GM19025 (cell line): Measurements from ENCODE around the gene IL17REL.
A peak's percentile ranks its signal among the peaks of the same experiment; 100 is the strongest.

Source experiments
- ATAC-seq: cut with Tn5 transposase; IDR thresholded peaks from one replicate; pipeline ENCODE4 v1.9.1; 2021; ENCODE audit warnings: mild to moderate bottlenecking, low read depth, moderate library complexity; ENCODE audit not compliant: unreplicated experiment

The IL17REL gene

DNA sequence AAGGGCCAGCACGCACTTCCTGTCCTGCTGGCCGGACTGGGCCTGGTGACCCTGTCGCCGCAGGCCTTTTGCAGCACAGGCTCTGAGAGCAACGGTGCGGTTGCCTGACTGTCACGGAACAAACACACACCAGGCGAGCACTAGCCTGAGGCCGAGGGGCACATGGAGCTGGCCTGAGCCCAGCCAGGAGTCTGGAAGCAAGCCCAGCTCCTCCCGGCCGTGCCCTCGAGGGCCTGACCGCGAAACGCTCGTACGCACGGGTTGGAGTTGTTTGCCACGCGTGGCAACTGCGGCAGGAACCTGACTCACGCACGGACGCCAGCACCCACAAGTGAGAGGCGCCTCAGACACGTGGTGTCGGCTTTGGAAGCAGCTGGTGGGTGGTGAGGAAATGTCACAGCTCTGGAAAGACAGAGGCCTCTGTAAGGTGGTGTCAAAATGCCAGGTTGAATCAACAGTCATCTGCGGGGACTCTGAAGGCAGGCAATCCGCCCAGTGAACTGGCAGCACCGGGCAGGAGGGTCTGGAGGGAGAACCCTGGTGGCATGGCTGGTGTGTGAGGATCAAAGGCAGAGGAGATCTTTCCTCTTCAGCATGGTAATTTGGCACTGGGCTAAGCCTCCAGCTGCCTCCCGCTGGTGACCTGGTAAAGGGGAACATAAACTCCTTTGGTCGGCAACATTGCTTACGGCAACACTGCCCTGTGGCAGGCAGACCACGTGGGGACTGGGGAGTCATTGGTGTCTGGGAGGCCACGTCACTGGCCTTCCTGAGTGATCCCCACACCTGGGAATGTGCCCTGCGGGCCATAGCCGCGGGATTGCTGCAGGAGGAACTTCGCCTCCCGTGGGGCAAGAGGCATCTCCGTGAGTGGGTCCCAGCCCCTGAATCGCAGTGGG lies 15.3 kb upstream of the IL17REL start:
- ATAC-seq = no peak

DNA sequence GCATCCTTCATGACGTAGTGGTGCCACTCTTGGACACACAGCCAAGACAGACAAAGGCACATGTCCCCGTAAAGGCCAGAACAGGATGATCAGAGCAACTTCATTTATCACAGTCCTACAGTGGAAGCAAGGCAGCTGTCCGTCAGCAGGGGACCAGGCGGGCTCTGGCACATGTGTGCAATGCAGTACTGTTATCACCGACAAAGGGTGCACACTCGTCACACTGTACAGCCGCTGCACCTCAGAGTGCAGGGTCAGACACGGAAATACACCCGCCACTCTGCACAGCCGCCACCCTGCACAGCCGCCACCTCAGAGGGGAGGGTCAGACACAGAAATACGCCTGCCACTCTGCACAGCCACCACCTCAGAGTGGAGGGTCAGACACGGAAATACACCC lies 13.4 kb upstream of the IL17REL start:
- no peak for ATAC-seq

DNA sequence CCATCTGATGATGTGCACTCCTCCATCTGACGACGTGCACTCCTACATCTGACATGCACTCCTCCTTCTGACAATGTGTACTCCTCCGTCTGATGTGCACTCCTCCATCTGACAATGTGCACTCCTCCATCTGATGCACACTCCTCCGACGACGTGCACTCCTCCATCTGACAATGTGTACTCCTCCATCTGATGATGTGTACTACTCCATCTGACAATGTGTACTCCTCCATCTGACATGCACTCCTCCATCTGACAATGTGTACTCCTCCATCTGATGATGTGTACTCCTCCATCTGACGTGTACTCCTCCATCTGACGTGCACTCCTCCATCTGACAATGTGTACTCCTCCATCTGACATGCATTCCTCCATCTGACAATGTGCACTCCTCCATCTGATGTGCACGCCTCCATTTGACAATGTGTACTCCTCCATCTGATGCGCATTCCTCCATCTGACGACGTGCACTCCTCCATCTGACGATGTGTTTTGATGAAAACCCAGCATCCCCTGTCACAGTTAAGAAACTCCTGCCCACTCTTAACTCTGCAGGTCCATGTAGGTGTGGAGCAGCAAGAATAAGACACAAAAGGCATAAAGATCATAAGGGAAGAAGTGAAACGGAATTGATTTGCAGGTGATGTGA lies 9.7 kb upstream of the IL17REL start:
- no peak for ATAC-seq

DNA sequence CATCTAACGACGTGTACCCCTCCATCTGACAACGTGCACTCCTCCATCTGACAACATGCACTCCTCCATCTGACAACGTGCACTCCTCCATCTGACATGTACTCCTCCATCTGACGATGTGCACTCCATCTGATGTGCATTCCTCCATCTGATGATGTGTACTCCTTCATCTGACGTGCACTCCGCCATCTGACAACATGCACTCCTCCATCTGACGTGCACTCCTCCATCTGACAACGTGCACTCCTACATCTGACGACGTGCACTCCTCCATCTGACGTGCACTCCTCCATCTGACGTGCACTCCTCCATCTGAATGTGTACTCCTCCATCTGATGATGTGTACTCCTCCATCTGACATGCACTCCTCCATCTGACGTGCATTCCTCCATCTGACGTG lies 8.0 kb upstream of the IL17REL start:
- no peak for ATAC-seq

DNA sequence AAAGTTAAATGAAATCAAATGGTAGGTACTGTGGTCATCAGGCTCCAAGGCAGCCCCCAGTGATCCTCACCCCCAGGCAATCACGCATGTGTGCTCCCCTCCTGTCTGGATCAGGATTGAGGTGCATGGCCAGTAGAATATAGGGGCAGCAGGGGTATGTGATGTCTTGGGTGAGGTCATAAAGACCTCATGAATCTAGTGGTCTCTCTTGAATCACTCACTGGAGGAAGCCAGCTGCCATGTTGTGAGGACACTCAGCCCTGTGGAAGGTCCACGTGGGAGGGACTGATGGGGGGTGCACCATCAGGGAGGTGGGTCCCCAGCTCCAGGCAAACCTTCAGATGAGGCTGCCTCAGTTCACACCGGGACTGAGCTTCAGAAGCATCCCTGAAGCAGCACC lies 6.8 kb upstream of the IL17REL start:
- no peak for ATAC-seq

DNA sequence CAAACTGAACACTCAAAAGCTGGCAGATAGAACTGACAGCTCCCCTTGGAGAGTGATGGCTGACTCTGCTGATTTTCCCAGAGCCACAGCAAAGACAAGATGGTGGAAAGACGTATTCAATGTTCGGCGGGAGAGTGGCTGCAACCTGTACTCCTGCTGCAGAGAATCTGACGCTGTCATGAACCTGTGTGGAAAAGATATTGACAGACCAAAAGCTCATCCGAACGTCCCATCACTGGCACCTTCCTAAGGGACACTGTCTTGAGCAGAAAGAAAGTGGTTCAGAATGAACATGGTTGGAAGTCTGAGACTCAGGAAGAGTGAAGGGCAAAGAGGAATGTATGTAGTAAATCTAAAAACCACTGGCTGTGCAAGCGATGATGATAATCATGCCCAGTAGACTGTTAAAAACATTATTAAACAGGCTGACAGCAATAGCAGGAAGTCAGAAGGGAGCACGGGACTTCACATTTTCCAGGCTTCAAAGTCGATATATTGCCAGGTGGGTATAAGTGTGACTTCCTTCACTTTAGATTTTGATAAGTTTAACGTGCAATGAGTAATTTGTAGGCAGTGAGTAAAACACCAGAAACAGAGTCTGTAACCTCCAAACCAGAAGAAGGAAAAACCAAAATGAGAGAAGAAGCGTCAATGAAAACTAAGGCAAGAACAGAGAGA lies 6.2 kb upstream of the IL17REL start:
- no peak for ATAC-seq

DNA sequence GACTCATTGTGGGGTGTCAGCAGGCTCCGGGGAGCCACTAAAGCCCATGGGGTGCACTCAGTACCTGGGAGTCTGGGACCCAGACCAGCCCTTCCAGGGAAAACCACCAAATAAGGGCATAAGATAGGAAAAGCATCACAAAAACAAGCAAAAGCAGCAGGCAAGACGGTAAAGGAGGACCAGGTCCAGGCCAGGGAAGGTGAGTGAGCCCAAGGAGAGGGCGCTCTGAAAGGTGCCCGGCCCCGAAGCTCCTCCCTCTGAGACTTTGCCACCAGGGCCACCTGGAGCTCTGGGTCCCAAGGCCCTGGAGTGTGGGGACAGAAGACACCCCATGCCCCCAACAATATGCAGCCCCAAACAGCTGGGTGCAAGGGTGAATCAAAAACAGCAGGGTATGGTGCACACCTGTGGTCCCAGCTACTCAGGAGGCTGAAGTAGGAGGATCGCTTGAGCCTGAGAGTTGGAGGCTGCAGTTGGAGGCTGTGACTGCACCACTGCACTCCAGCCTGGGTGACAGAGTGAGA lies 5.2 kb upstream of the IL17REL start:
- ATAC-seq = no peak

DNA sequence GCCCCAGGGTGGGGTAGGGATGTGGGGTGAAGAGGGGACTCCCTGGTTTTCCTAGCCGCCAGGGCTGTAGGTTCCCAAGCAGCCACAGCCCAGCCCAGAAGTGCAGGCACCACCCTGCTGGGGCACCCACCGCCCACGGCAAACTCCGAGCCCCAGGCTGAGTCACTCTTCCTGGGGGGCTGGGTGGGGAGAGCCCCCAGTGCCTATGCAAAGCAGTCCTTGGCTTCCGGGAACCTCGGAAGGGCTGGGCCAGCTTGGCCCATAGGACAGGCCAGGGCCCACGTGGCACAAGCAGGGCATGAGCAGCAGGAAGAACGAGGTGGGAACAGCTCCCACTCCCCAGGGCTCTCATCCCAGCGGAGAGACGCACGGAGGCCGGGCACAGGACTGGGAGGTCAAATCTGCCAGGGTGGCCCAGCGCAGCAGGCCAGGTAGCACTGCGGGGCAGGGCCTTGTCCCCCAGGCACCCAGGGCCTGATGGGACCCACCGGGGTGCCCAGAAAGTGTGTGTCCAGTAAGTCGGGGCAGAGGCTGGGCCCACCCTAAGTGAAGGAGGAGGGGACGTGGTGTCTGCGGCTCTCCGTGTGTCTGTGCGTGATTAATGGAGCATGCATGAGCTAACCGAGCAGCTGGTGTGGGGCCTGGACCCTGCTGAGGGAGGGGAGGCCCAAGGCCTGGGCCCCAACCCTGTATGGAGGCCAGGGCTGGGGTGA lies 4.6 kb upstream of the IL17REL start:
- ATAC-seq = peak; percentile 60

DNA sequence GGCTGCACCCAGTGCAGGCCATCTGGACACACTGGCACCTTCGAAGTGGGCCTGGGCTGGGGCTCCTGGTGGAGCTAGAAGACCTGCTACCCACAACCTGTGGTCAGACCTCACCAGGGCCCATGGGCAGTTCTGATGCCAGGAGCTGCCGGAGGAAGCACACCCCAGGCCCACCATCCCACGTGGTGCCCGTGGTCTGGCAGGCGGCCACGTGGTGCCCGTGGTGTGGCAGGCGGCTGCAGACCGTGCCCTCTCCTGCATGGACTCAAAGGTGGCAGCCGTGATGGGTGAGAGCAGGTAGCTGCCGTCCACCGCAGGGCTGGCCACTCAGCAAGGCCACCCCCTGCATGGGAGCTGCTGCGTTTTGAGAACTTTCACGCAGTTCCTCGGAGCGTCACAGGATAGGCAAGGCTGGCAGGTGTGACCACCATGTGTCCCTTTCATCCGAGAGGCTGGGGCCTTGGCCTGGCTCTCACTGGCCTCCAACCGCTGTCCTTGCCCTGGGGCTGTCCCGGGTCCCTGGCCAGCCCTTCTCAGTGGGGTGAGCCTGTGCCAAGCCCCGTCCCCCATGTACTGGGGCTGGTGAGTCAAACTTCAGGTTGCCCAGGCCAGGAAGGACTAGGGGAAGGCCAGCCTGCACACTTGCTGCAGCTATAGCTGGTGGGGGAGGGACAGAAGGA lies 3.9 kb upstream of the IL17REL start:
- no peak for ATAC-seq

DNA sequence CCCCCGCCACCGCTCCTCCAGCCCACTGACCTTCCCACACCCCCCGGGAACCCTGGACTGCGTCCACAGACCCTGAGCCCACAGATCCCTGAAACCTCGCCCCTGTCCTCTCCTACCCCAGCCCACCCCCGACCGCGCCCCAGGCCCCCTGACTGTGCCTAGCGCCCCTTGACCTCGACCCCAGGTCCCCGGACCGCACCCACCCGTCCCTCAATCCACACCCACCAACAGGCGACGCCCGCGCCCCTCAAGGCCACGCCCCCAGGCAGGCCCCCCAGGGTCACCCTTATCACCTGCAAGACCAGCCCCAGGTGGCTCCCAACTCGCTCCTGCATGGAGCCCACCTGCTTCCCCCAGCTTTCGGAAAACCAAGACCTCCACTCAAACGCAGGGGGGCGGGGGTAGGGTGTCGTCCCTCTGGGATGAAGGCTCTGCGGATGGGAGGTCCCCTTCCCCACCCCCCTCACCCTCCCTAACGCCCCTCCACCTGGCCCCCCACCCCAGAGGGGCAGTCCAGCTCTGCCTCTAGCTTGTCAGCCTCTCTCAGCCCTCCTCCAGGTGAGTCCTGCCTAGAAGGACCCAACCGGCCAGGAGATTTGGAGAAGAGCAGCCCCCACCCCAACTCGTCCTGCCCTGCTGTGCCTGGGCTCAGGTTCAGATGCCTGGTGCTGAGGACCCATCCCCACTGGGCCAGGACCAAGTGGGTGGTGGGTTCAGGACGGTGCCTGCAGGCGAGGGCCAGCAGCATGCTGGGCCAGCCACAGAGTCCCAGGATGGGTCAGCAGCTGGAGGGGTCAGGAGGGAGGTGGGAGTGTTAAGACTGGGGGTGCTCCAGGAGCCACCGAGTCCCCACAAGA lies 3.1 kb upstream of the IL17REL start:
- no peak for ATAC-seq

DNA sequence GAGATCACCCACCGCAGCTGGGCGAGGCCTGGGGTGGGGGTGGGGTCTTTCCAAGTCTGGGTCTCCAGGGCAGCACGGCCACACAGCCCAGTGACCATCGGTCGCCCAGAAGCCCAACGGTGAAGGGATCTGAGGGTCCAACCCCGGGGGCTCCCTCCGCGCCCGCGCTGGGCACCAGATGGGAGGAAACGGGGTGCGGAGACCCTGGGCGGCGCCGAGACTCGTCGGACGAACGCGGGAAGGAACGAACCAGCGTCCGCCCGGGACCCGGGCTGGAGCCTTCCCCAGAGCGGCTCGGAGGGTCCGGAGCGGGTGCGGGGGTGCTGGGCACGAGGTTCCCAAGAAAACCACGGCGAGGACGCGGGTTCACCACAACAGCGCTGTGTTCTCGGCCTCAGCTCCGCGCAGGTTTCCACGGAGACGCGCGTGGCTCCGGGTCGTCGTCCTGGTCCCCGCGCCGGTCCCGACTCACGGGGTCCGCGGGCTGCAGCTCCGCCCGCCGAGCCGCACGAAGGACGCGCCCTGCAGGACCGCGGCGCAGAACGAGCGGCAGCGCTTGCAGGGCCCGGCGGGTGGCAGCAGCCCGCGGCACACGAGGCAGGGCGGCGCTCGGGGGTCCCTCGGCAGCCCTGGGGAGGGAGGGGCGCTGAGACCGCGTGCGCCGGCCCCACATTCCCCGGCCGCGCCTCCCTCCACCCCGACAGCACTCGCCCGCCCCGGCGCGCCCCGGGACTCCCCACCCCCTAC lies 2.3 kb upstream of the IL17REL start:
- no peak for ATAC-seq

DNA sequence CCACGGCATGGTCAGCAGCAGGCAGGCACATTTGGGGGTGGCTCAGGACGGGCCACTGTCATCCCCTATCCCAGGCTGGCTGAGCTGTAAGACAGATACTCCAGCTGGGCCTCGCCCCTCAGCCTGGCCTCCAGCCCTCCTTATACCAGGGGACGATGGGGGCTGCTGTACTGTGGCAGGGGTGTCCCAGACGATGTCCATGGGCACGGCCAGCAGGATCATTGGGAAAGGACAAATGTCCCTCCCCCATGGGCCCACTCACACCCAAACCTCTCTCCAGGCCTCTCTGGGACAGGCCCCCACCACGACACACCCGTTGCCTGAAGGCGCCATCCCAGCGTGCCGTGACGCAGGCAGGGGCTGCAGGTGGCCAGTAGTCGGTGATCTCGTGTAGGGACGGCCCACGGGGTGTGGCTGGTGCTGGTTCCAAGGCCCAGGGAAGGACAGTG lies 1.5 kb upstream of the IL17REL start:
- ATAC-seq = no peak

DNA sequence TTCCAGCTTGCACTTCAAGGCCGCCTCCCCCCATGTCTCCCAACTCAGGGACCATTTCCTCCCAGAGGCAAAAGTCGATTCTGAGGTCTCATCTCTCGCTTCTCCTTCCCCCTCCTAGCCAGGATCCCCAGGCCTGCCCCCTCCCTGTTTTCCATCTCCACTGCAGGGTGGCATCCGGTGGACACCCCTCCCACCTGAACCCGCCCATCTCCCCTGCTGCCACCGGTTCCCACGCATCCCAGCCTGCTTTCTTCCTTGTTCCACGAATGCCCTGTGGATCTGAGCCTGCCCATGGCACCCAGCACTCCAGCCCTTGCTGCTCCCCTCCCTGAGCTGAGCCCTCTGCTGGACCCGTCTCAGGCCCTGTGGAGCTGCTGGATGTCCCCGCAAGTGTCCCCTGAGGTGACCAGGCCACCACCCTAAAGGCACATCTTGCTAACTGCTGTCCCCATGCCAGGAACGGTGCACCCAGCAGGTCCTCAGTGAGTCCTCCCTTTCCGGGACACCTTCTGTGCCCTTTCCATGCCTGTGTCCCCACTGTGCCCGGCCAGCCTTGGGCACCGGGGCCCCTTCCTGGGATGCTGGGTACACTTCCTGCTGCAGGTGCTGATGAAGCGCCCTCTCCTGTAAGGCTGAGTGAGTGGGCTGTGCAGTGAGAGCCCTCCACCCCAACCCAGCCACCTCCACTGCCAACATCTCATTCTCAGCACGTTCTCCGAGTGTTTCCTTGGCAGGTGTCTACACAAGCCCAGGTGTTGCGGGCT lies 936 bp downstream of the IL17REL start:
- ATAC-seq = no peak

DNA sequence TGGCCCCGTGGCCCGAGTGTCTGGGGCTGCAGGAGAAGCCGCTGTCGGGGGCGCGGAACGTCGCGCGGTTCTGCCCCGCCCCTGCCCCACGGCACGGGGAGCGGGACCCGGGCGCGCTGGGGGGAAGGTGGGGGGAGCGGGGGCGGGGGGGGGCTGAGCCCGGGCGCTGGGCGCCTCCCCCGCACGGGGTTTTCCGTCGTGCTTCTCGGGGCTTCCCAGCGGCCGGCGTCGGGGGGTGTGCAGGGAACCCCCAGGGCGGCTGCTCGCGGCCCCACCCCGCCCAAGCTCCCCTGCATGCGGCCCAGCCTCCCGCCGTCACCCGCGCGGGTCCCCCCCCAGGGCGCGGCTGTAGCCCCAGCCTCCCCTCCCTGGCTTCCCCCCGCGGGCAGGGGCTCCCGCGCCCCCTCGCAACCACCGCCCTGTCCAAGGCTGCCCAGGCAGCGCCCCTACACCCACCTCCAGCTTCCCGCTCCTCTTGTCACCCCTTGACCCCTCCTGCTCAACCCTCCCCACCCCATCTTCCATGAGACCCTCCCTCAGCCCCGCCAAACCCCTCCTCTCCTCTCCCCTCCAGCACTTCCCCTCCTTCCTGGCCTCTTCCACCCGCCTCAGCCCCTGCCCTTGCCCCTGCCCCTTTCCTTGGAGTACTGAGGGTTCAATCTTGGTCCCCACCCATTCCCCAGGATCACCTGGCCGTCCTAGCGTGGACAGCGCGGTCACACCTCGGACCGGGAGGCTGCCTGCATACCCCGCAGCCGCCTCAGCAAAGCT lies 1.7 kb downstream of the IL17REL start:
- no peak for ATAC-seq

DNA sequence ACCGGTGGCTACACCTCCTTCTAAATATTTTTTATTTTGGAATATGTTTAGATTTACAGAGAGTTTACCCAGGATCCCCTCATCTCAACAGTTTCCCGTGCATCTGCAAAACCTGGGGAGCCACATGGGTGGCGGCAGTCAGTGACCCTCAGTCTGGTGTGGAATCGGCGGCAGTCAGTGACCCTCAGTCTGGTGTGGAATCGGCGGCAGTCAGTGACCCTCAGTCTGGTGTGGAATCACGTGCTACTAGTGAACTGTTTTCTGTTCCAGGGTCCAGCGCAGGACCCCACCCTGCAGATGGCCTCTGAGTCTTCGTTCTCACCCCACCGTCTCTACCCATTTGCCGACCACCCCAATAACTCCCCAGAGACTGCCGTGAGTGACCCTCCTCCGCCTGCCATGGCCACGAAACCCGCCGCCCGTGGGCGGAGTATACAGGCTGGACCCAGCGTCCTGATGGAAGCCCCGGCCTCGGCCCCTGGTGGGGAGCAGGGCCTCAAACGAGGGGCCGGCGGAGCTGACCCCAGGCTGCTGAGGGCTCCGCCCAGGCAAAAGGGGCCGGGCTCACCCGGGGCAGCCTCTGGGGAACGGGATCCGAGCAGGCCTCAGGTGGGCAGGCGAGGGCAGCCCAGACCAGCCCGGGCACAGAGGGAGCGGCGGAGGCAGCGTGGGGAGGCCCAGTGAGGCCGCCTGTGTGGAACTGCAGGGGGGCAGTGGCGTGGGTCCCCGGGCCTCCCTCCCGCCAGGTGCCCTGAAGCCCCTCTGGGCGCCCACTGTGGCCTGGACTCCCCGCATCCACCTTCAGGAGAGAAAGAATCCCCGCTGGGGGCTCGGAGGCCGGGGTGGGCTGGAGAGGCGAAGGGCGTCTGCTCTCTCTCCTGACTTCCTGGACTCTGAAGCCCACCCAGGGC lies 2.5 kb downstream of the IL17REL start:
- ATAC-seq = no peak

DNA sequence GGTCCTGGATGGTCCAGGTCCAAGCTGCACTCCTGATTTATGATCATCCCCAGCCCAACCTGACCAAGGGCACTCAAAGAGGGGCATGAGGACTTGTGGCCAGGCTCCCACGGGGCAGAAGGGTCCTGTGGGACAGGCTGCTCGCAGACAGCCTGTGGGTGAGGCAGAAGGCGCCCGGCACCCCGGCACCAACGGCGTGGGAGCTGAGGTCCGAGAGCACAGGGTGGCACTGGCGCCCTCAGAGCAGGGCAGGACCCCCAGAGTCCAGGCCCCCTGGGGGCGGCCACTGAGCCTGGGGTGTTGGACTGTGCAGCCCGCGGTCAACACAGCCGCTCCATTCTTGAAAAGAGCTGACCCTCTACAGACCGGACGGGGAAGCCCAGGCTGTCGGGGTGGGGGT lies 3.3 kb downstream of the IL17REL start:
- ATAC-seq = no peak
